Astrocyte (in vitro differentiated cells and primary cell): ENCODE data around the gene ZNF467. TPM values are rescaled to one million over a fixed set of nuclear protein-coding genes. Genes with fewer than 3 reads are reported as not detected.

Experiments used
- DNase-seq: peaks from one replicate; pipeline ENCODE4 v3.0.0-alpha.2; 2010; ENCODE audit warnings: low read depth
- FAIRE-seq: peaks from 2 replicates; lab custom pipeline; 2011; peaks lifted over from hg19 to GRCh38; lab: Jason Lieb, UNC
- H2AFZ ChIP-seq: 2 replicates; pipeline ENCODE4 v1.6.0; 2012; ENCODE audit warnings: low read depth, low read length, inconsistent platforms
- H3K27ac ChIP-seq: 2 replicates; pipeline ENCODE4 v1.5.1; 2011; ENCODE audit warnings: low read depth, low read length, inconsistent platforms
- H3K27me3 ChIP-seq: 2 replicates; pipeline ENCODE4 v1.6.0; 2011; ENCODE audit warnings: low read length, inconsistent platforms; ENCODE audit not compliant: insufficient read depth
- H3K36me3 ChIP-seq: 2 replicates; pipeline ENCODE4 v1.5.1; 2011; ENCODE audit warnings: low read length, inconsistent platforms; ENCODE audit not compliant: insufficient read depth
- H3K4me1 ChIP-seq: 2 replicates; pipeline ENCODE4 v1.5.1; 2011; ENCODE audit warnings: low read length, inconsistent platforms; ENCODE audit not compliant: insufficient read depth
- H3K4me2 ChIP-seq: 2 replicates; pipeline ENCODE4 v1.6.0; 2012; ENCODE audit warnings: low read length, inconsistent platforms
- H3K4me3 ChIP-seq: 2 replicates; pipeline ENCODE4 v1.5.1; 2011; ENCODE audit warnings: low read depth, mild to moderate bottlenecking, low read length, inconsistent platforms; ENCODE audit not compliant: insufficient read depth
- H3K79me2 ChIP-seq: 2 replicates; pipeline ENCODE4 v1.6.0; 2012; ENCODE audit warnings: mild to moderate bottlenecking, low read length, inconsistent platforms; ENCODE audit not compliant: insufficient read depth
- H3K9ac ChIP-seq: 2 replicates; pipeline ENCODE4 v1.6.0; 2012; ENCODE audit warnings: mild to moderate bottlenecking, low read length, inconsistent platforms
- H3K9me3 ChIP-seq: 2 replicates; pipeline ENCODE4 v1.5.1; 2012; ENCODE audit warnings: low read depth, mild to moderate bottlenecking, low read length, inconsistent platforms; ENCODE audit not compliant: insufficient read depth
- H4K20me1 ChIP-seq: 2 replicates; pipeline ENCODE4 v1.6.0; 2012; ENCODE audit warnings: low read length, inconsistent platforms; ENCODE audit not compliant: insufficient read depth
- H3K27ac Mint-ChIP-seq: one replicate; pipeline ENCODE4 v1.8.0; 2021; ENCODE audit warnings: mild to moderate bottlenecking, mixed read lengths; ENCODE audit not compliant: unreplicated experiment
- H3K27me3 Mint-ChIP-seq: one replicate; pipeline ENCODE4 v1.8.0; 2021; ENCODE audit warnings: low read depth, mixed read lengths; ENCODE audit not compliant: unreplicated experiment
- H3K36me3 Mint-ChIP-seq: one replicate; pipeline ENCODE4 v1.8.0; 2021; ENCODE audit warnings: low read depth, mixed read lengths; ENCODE audit not compliant: unreplicated experiment
- H3K4me1 Mint-ChIP-seq: one replicate; pipeline ENCODE4 v1.8.0; 2021; ENCODE audit warnings: low read depth, mixed read lengths; ENCODE audit not compliant: unreplicated experiment
- H3K4me3 Mint-ChIP-seq: one replicate; pipeline ENCODE4 v1.8.0; 2021; ENCODE audit warnings: mild to moderate bottlenecking, moderate library complexity, mixed read lengths; ENCODE audit not compliant: unreplicated experiment
- H3K9me3 Mint-ChIP-seq: one replicate; pipeline ENCODE4 v1.8.0; 2021; ENCODE audit warnings: mild to moderate bottlenecking, mixed read lengths; ENCODE audit not compliant: unreplicated experiment
- CTCF ChIP-seq: IDR thresholded peaks from 2 replicates; pipeline ENCODE4 v1.5.1; 2011; ENCODE audit warnings: low read depth, mild to moderate bottlenecking, inconsistent platforms, low read length, moderate library complexity; ENCODE audit not compliant: insufficient read depth
- EZH2 ChIP-seq: IDR thresholded peaks from 2 replicates; pipeline ENCODE4 v1.6.1; 2012; ENCODE audit warnings: mild to moderate bottlenecking, low read length, inconsistent platforms; ENCODE audit not compliant: insufficient read depth
- total RNA-seq: library from RNA; stranded (reverse); gene quantifications from 2 replicates; pipeline ENCODE4 v1.2.1, GENCODE V29; 2021

ZNF467 gene
- total RNA-seq, 1 donor from 2014 or later, result 16.6 TPM

- Histone ChIP-seq H3K4me1 (no peaks in the 10 kb centered on the region), H3K27ac (no peak overlapping the region), H3K79me2 (no peaks in the 10 kb centered on the region), H3K4me2 (no peak overlapping the region), H3K36me3 (no peaks in the 10 kb centered on the region), H3K27me3 (peaks cover 11% of the 10 kb centered on the region), H2AFZ (no peak overlapping the region), H4K20me1 (no peaks in the 10 kb centered on the region), H3K9ac (no peak overlapping the region), H3K9me3 (no peaks in the 10 kb centered on the region), H3K4me3 (no peak overlapping the region)
- peak overlapping the region; percentile 75 for H3K27ac Mint-ChIP-seq
- peaks cover 59% of the 10 kb centered on the region for H3K27me3 Mint-ChIP-seq
- H3K9me3 Mint-ChIP-seq, result no peaks in the 10 kb centered on the region
- TF ChIP-seq EZH2 (no peak), CTCF (no peak)
- peaks cover 3% of the 10 kb centered on the region for H3K36me3 Mint-ChIP-seq
- no peak overlapping the region for H3K4me3 Mint-ChIP-seq
- DNase-seq, result no peak
- FAIRE-seq, result no peak
- H3K4me1 Mint-ChIP-seq, result peaks cover 1% of the 10 kb centered on the region
Measured at GRCh38 chr7:149794661-149795060, 21.3 kb upstream of the ZNF467 start.

- TF ChIP-seq CTCF, result no peak
- TF ChIP-seq EZH2, result no peak
- H3K4me2 ChIP-seq, result no peak overlapping the region
- H3K4me1 Mint-ChIP-seq, result peaks cover 1% of the 10 kb centered on the region
- no peaks in the 10 kb centered on the region for H3K36me3 ChIP-seq
- H3K27me3 Mint-ChIP-seq, result peaks cover 60% of the 10 kb centered on the region
- no peaks in the 10 kb centered on the region for H3K4me1 ChIP-seq
- FAIRE-seq (no peak), DNase-seq (no peak)
- no peaks in the 10 kb centered on the region for H4K20me1 ChIP-seq
- no peaks in the 10 kb centered on the region for H3K9me3 Mint-ChIP-seq
- peaks cover 14% of the 10 kb centered on the region for H3K27me3 ChIP-seq
- no peaks in the 10 kb centered on the region for H3K9me3 ChIP-seq
- no peak overlapping the region for H3K9ac ChIP-seq
- H3K4me3 ChIP-seq, result no peak overlapping the region
- H3K27ac Mint-ChIP-seq, result no peak overlapping the region
- no peak overlapping the region for H3K27ac ChIP-seq
- H3K4me3 Mint-ChIP-seq, result no peak overlapping the region
- H3K79me2 ChIP-seq, result no peaks in the 10 kb centered on the region
- H2AFZ ChIP-seq, result no peak overlapping the region
- peaks cover 3% of the 10 kb centered on the region for H3K36me3 Mint-ChIP-seq
Measured at GRCh38 chr7:149793261-149793660, 19.9 kb upstream of the ZNF467 start.

GRCh38 chr7:149792220-149792595 is 18.8 kb upstream of the ZNF467 start:
- DNase-seq, result no peak
- Histone ChIP-seq H3K4me1 (no peaks in the 10 kb centered on the region), H3K4me3 (no peak overlapping the region), H3K27me3 (peaks cover 16% of the 10 kb centered on the region), H3K9ac (no peak overlapping the region), H4K20me1 (no peaks in the 10 kb centered on the region), H3K36me3 (no peaks in the 10 kb centered on the region), H3K79me2 (no peaks in the 10 kb centered on the region), H3K4me2 (no peak overlapping the region), H2AFZ (no peak overlapping the region), H3K9me3 (no peaks in the 10 kb centered on the region), H3K27ac (no peak overlapping the region)
- Mint-ChIP-seq H3K27ac (no peak overlapping the region), H3K36me3 (peaks cover 3% of the 10 kb centered on the region), H3K4me1 (peaks cover 1% of the 10 kb centered on the region), H3K4me3 (no peak overlapping the region), H3K9me3 (no peaks in the 10 kb centered on the region), H3K27me3 (peaks cover 61% of the 10 kb centered on the region)
- TF ChIP-seq CTCF (no peak), EZH2 (no peak)
- FAIRE-seq, result no peak
